Occipital lobe (tissue), 2 donors: Measurements from ENCODE around the gene GPHN. TPM values are rescaled to one million over a fixed set of nuclear protein-coding genes. Genes with fewer than 3 reads are reported as not detected.
A peak's percentile ranks its signal among the peaks of the same experiment; 100 is the strongest.

Experiments
- DNase-seq: peaks from one replicate; lab custom pipeline; 2025; lab: John Stamatoyannopoulos, UW
- total RNA-seq: library from RNA; depleted of rRNA; stranded (reverse); fragments of >200 nt; gene quantifications from one replicate; pipeline ENCODE4 v1.2.3, GENCODE V29; 2014

Gene GPHN
- total RNA-seq, 1 donor from 2014 or later: 110 TPM

- no peak for DNase-seq
These were observed 632.6 kb downstream of the GPHN start for GRCh38 chr14:67140556-67140955.

- no peak for DNase-seq
These were observed 633.4 kb downstream of the GPHN start for GRCh38 chr14:67141146-67141900.

GRCh38 chr14:67151082-67151666 is 643.2 kb downstream of the GPHN start:
- no peak for DNase-seq

GRCh38 chr14:67158566-67158965 is 650.6 kb downstream of the GPHN start:
- no peak for DNase-seq

- no peak for DNase-seq
These were observed 654.4 kb downstream of the GPHN start for GRCh38 chr14:67162385-67162784.

GRCh38 chr14:67166450-67166853 is 658.5 kb downstream of the GPHN start:
- DNase-seq: no peak

GRCh38 chr14:67167420-67168109 is 659.6 kb downstream of the GPHN start:
- no peak for DNase-seq

- no peak for DNase-seq
These were observed 660.1 kb downstream of the GPHN start for GRCh38 chr14:67168110-67168441.

- DNase-seq: no peak
These were observed 662.7 kb downstream of the GPHN start for GRCh38 chr14:67170660-67171059.

GRCh38 chr14:67172056-67172455 is 664.1 kb downstream of the GPHN start:
- no peak for DNase-seq

- DNase-seq: no peak
These were observed 664.6 kb downstream of the GPHN start for GRCh38 chr14:67172520-67172919.

- no peak for DNase-seq
These were observed 665.8 kb downstream of the GPHN start for GRCh38 chr14:67173719-67174118.

GRCh38 chr14:67186172-67186768 is 678.3 kb downstream of the GPHN start:
- DNase-seq: no peak

- DNase-seq: peak; percentile 2
These were observed 679.0 kb downstream of the GPHN start for GRCh38 chr14:67186789-67187584.

GRCh38 chr14:67187826-67188225 is 679.9 kb downstream of the GPHN start:
- DNase-seq: no peak

GRCh38 chr14:67188326-67188725 is 680.4 kb downstream of the GPHN start:
- DNase-seq: no peak

GRCh38 chr14:67191768-67192290 is 683.9 kb downstream of the GPHN start:
- DNase-seq: no peak

- DNase-seq: no peak
These were observed 684.4 kb downstream of the GPHN start for GRCh38 chr14:67192366-67192765.

GRCh38 chr14:67195279-67195678 is 687.3 kb downstream of the GPHN start:
- DNase-seq: no peak

GRCh38 chr14:67199016-67199415 is 691.1 kb downstream of the GPHN start:
- DNase-seq: no peak

- peak; percentile 1 for DNase-seq
These were observed 699.9 kb downstream of the GPHN start for GRCh38 chr14:67207810-67208209.
